ENCODE measurements around the gene GPR158. TPM values are rescaled to one million over a fixed set of nuclear protein-coding genes. Genes with fewer than 3 reads are reported as not detected.

Gene GPR158
- total RNA-seq, 1 experiment from 2014 or later, result not detected

- Histone ChIP-seq H2AFZ (ENCODE audit: low read length) (no peak overlapping the region), H3K9me2 (replicated peaks; ENCODE audit: low read length) (no peaks in the 10 kb centered on the region), H3F3A (ENCODE audit: low read length, unreplicated experiment) (no peaks in the 10 kb centered on the region), H4K20me1 (ENCODE audit: low read length) (no peaks in the 10 kb centered on the region), H3K9me3 (ENCODE audit: low read length) (no peaks in the 10 kb centered on the region), H3K4me2 (ENCODE audit: low read length) (no peak overlapping the region), H3K4me1 (ENCODE audit: insufficient read depth, low read length) (no peaks in the 10 kb centered on the region), H3K9ac (ENCODE audit: low read length) (no peak overlapping the region), H3K79me2 (ENCODE audit: low read length) (no peaks in the 10 kb centered on the region), H3K27me3 (ENCODE audit: low read length) (no peaks in the 10 kb centered on the region), H3K36me3 (ENCODE audit: low read depth, low read length) (no peaks in the 10 kb centered on the region), H3K27ac (ENCODE audit: low read length) (no peak overlapping the region), H3K4me3 (ENCODE audit: low read length) (no peak overlapping the region)
- DNase-seq, result no peak
- ChIA-PET POLR2A (ENCODE audit: unreplicated experiment) (no interaction called here), CTCF (no interaction called here)
- ATAC-seq, result no peak
- intact Hi-C loops (cut with micrococcal nuclease), result no loop called here
- BruUV-seq (replicated peaks), result no TSS peak
- no peak for TF ChIP-seq EZH2phosphoT487 (IDR thresholded peaks at IDR 0.05; ENCODE audit: borderline replicate concordance, low read length)
- TF ChIP-seq EZH2 (IDR thresholded peaks at IDR 0.05; ENCODE audit: low read length, unreplicated experiment), result no peak
- TF ChIP-seq CTCF (conservative IDR thresholded peaks at IDR 0.05; ENCODE audit: low read depth, low read length), result no peak
Measured at GRCh38 chr10:25444266-25444665, 269.5 kb downstream of the GPR158 start.

GRCh38 chr10:25451401-25451800 is 276.6 kb downstream of the GPR158 start:
- Histone ChIP-seq H3K79me2 (ENCODE audit: low read length) (no peaks in the 10 kb centered on the region), H3K27me3 (ENCODE audit: low read length) (no peaks in the 10 kb centered on the region), H3K4me1 (ENCODE audit: insufficient read depth, low read length) (no peaks in the 10 kb centered on the region), H3K36me3 (ENCODE audit: low read depth, low read length) (no peaks in the 10 kb centered on the region), H3F3A (ENCODE audit: low read length, unreplicated experiment) (no peaks in the 10 kb centered on the region), H3K9me2 (replicated peaks; ENCODE audit: low read length) (no peaks in the 10 kb centered on the region), H3K4me3 (ENCODE audit: low read length) (no peak overlapping the region), H4K20me1 (ENCODE audit: low read length) (no peaks in the 10 kb centered on the region), H3K9ac (ENCODE audit: low read length) (no peak overlapping the region), H3K27ac (ENCODE audit: low read length) (no peak overlapping the region), H3K9me3 (ENCODE audit: low read length) (no peaks in the 10 kb centered on the region), H3K4me2 (ENCODE audit: low read length) (no peak overlapping the region), H2AFZ (ENCODE audit: low read length) (no peak overlapping the region)
- no peak for TF ChIP-seq CTCF (conservative IDR thresholded peaks at IDR 0.05; ENCODE audit: low read depth, low read length)
- TF ChIP-seq EZH2phosphoT487 (IDR thresholded peaks at IDR 0.05; ENCODE audit: borderline replicate concordance, low read length), result no peak
- TF ChIP-seq EZH2 (IDR thresholded peaks at IDR 0.05; ENCODE audit: low read length, unreplicated experiment), result no peak
- no TSS peak for BruUV-seq (replicated peaks)
- CTCF ChIA-PET, result no interaction called here
- DNase-seq (no peak), ATAC-seq (no peak)
- POLR2A ChIA-PET (ENCODE audit: unreplicated experiment), result no interaction called here
- intact Hi-C loops (cut with micrococcal nuclease), result no loop called here

GRCh38 chr10:25453619-25454018 is 278.8 kb downstream of the GPR158 start:
- DNase-seq (no peak), ATAC-seq (no peak)
- no peak overlapping the region for H3K27ac ChIP-seq (ENCODE audit: low read length)
- CTCF ChIA-PET, result no interaction called here
- no peaks in the 10 kb centered on the region for H3K4me1 ChIP-seq (ENCODE audit: insufficient read depth, low read length)
- intact Hi-C loops (cut with micrococcal nuclease), result no loop called here
- H3K9ac ChIP-seq (ENCODE audit: low read length), result no peak overlapping the region
- no peaks in the 10 kb centered on the region for H3K79me2 ChIP-seq (ENCODE audit: low read length)
- TF ChIP-seq CTCF (conservative IDR thresholded peaks at IDR 0.05; ENCODE audit: low read depth, low read length), result no peak
- TF ChIP-seq EZH2phosphoT487 (IDR thresholded peaks at IDR 0.05; ENCODE audit: borderline replicate concordance, low read length), result no peak
- no peaks in the 10 kb centered on the region for H3K27me3 ChIP-seq (ENCODE audit: low read length)
- H3F3A ChIP-seq (ENCODE audit: low read length, unreplicated experiment), result no peaks in the 10 kb centered on the region
- no TSS peak for BruUV-seq (replicated peaks)
- H3K4me2 ChIP-seq (ENCODE audit: low read length), result no peak overlapping the region
- no peaks in the 10 kb centered on the region for H3K36me3 ChIP-seq (ENCODE audit: low read depth, low read length)
- H3K4me3 ChIP-seq (ENCODE audit: low read length), result no peak overlapping the region
- no peak overlapping the region for H2AFZ ChIP-seq (ENCODE audit: low read length)
- no peaks in the 10 kb centered on the region for H3K9me3 ChIP-seq (ENCODE audit: low read length)
- POLR2A ChIA-PET (ENCODE audit: unreplicated experiment), result no interaction called here
- no peaks in the 10 kb centered on the region for H4K20me1 ChIP-seq (ENCODE audit: low read length)
- no peaks in the 10 kb centered on the region for H3K9me2 ChIP-seq (replicated peaks; ENCODE audit: low read length)

Data from PC-3 (cell line).